Neuronal stem cell (in vitro differentiated cells): ENCODE data around the gene DPP8.
A peak's percentile ranks its signal among the peaks of the same experiment; 100 is the strongest.
"Not testable (repeated sequence)": the region's sequence is repeated elsewhere in the genome, so short reads cannot be mapped to it uniquely, and the experiment has no call there.

ENCODE experiments used
- DNase-seq: peaks from one replicate; pipeline ENCODE4 v3.0.0-alpha.2; 2013; ENCODE audit warnings: low spot score
- H2AFZ ChIP-seq: one replicate; pipeline ENCODE4 v1.6.1; 2013; ENCODE audit warnings: mild to moderate bottlenecking, low read length, inconsistent platforms
- H2AK5ac ChIP-seq: 2 replicates; pipeline ENCODE4 v1.6.1; 2013; ENCODE audit warnings: low read depth, mild to moderate bottlenecking, inconsistent platforms, low read length, moderate library complexity, mixed read lengths
- H2BK120ac ChIP-seq: 2 replicates; pipeline ENCODE4 v1.6.1; 2013; ENCODE audit warnings: low read depth, mild to moderate bottlenecking, inconsistent platforms, low read length, moderate library complexity, mixed read lengths
- H2BK12ac ChIP-seq: one replicate; pipeline ENCODE4 v1.6.1; 2013; ENCODE audit warnings: low read length, inconsistent platforms
- H2BK15ac ChIP-seq: 2 replicates; pipeline ENCODE4 v1.6.1; 2013; ENCODE audit warnings: mild to moderate bottlenecking, low read length, inconsistent platforms, mixed read lengths
- H2BK5ac ChIP-seq: one replicate; pipeline ENCODE4 v1.6.1; 2013; ENCODE audit warnings: inconsistent platforms, mild to moderate bottlenecking, low read length, moderate library complexity
- H3K14ac ChIP-seq: one replicate; pipeline ENCODE4 v1.6.1; 2013; ENCODE audit warnings: low read length, inconsistent platforms
- H3K18ac ChIP-seq: 2 replicates; pipeline ENCODE4 v1.6.1; 2013; ENCODE audit warnings: low read length, inconsistent platforms
- H3K23ac ChIP-seq: 2 replicates; pipeline ENCODE4 v1.6.1; 2013; ENCODE audit warnings: low read depth, mild to moderate bottlenecking, mixed read lengths, low read length, inconsistent platforms; ENCODE audit not compliant: poor library complexity
- H3K27ac ChIP-seq: replicated peaks from 3 replicates; pipeline ENCODE4 v1.5.1; 2013; ENCODE audit warnings: low read length, inconsistent platforms
- H3K27me3 ChIP-seq, 3 experiments: 2 replicates each; pipeline ENCODE4 v1.6.1; 2013; ENCODE audit warnings: low read length in 3 of 3, mild to moderate bottlenecking in 2 of 3, inconsistent platforms in 1 of 3, low read depth in 1 of 3, mixed read lengths in 1 of 3, moderate library complexity in 1 of 3; ENCODE audit not compliant: control insufficient read depth in 3 of 3, insufficient read depth in 3 of 3
- H3K36me3 ChIP-seq, 2 donors: replicated peaks in 1 of 2; 2 replicates each; pipeline ENCODE4 v1.6.1; 2013; ENCODE audit warnings: low read length in 2 of 2; ENCODE audit not compliant: control insufficient read depth in 2 of 2, insufficient read depth in 2 of 2
- H3K4ac ChIP-seq: 2 replicates; pipeline ENCODE4 v1.6.1; 2013; ENCODE audit warnings: inconsistent platforms, mild to moderate bottlenecking, low read length, moderate library complexity
- H3K4me1 ChIP-seq, 2 donors: 1 replicate in 1 of 2; 2 replicates in 1 of 2; pipeline ENCODE4 v1.6.1; 2013; ENCODE audit warnings: low read length in 2 of 2, low read depth in 1 of 2; ENCODE audit not compliant: control insufficient read depth in 2 of 2, insufficient read depth in 1 of 2
- H3K4me2 ChIP-seq: one replicate; pipeline ENCODE4 v1.6.1; 2013; ENCODE audit warnings: mild to moderate bottlenecking, low read length, inconsistent platforms; ENCODE audit not compliant: insufficient read depth, poor library complexity, severe bottlenecking
- H3K4me3 ChIP-seq, 2 donors: 2 replicates each; pipeline ENCODE4 v1.5.1; 2013; ENCODE audit warnings: low read length in 2 of 2, mild to moderate bottlenecking in 2 of 2, inconsistent platforms in 1 of 2, moderate library complexity in 1 of 2
- H3K79me1 ChIP-seq: one replicate; pipeline ENCODE4 v1.6.1; 2013; ENCODE audit warnings: low read depth, mild to moderate bottlenecking, inconsistent platforms, low read length, moderate library complexity
- H3K9ac ChIP-seq: one replicate; pipeline ENCODE4 v1.6.1; 2013; ENCODE audit warnings: mild to moderate bottlenecking, low read depth, low read length, inconsistent platforms; ENCODE audit not compliant: poor library complexity
- H3K9me3 ChIP-seq, 2 donors: replicated peaks in 1 of 2; 2 replicates each; pipeline versions ENCODE3 to v1.6.1; 2013; ENCODE audit warnings: low read length in 2 of 2, mild to moderate bottlenecking in 2 of 2, inconsistent platforms in 1 of 2, low read depth in 1 of 2, mixed read lengths in 1 of 2, moderate library complexity in 1 of 2; ENCODE audit not compliant: control insufficient read depth in 2 of 2, insufficient read depth in 1 of 2
- H4K8ac ChIP-seq: one replicate; pipeline ENCODE4 v1.6.1; 2013; ENCODE audit warnings: low read depth, mild to moderate bottlenecking, inconsistent platforms, low read length, moderate library complexity
- H4K91ac ChIP-seq: one replicate; pipeline ENCODE4 v1.6.1; 2013; ENCODE audit warnings: low read length, low read depth, mild to moderate bottlenecking, inconsistent platforms; ENCODE audit not compliant: poor library complexity
- WGBS, 2 donors: extraction: QIAGEN DNeasy Blood & Tissue Kit; methylation state at CpG; one replicate each; pipeline ENCODE4 v1.1.7; 2013; ENCODE audit warnings: missing lambda C conversion rate in 2 of 2, mixed read lengths in 1 of 2; ENCODE audit not compliant: insufficient read length in 2 of 2, insufficient replicate concordance in 1 of 2; ENCODE audit errors: extremely low coverage in 2 of 2; 5-methylcytosine and 5-hydroxymethylcytosine counted together

Gene DPP8

GRCh38 chr15:65399001-65399706, 118.3 kb downstream of the DPP8 start:
- no peak overlapping the region for H3K18ac ChIP-seq
- no peak overlapping the region for H3K4ac ChIP-seq
- H3K79me1 ChIP-seq, result no peaks in the 10 kb centered on the region
- H2BK15ac ChIP-seq, result no peak overlapping the region
- no peak overlapping the region for H3K23ac ChIP-seq
- peaks cover 4 to 56% of the 10 kb centered on the region in 2 donors for H3K36me3 ChIP-seq
- H3K27ac ChIP-seq, result no peak overlapping the region
- H3K4me1 ChIP-seq, result peaks cover 11 to 14% of the 10 kb centered on the region in 2 donors
- no peak overlapping the region for H2BK12ac ChIP-seq
- H4K91ac ChIP-seq, result no peak overlapping the region
- H2BK5ac ChIP-seq, result no peak overlapping the region
- H2AFZ ChIP-seq, result no peak overlapping the region
- peaks cover 0 to 25% (median 6%) of the 10 kb centered on the region in 3 experiments for H3K27me3 ChIP-seq
- no peaks in the 10 kb centered on the region for H3K9me3 ChIP-seq
- no peak overlapping the region for H2AK5ac ChIP-seq
- no peak overlapping the region for H3K4me3 ChIP-seq
- no peak for DNase-seq
- H3K9ac ChIP-seq, result no peak overlapping the region
- no peak overlapping the region for H4K8ac ChIP-seq
- no peak overlapping the region for H3K4me2 ChIP-seq
- no peak overlapping the region for H3K14ac ChIP-seq
- no CpG with 5 or more reads among the region's 11 CpGs for WGBS, 2 donors
- H2BK120ac ChIP-seq, result no peak overlapping the region

GRCh38 chr15:65398486-65398885, 119.0 kb downstream of the DPP8 start:
- not testable (repeated sequence) for H2AFZ ChIP-seq, H2BK120ac ChIP-seq, H3K23ac ChIP-seq, H2AK5ac ChIP-seq, H2BK12ac ChIP-seq, H3K4me2 ChIP-seq, H4K91ac ChIP-seq, H3K18ac ChIP-seq, H3K4ac ChIP-seq, H3K9ac ChIP-seq, H2BK15ac ChIP-seq, H3K9me3 ChIP-seq, H4K8ac ChIP-seq, H2BK5ac ChIP-seq, DNase-seq, H3K27ac ChIP-seq, H3K4me3 ChIP-seq, H3K14ac ChIP-seq, H3K79me1 ChIP-seq
- peaks cover 0 to 25% (median 6%) of the 10 kb centered on the region in 3 experiments for H3K27me3 ChIP-seq
- no CpG with 5 or more reads among the region's 16 CpGs for WGBS, 2 donors
- peaks cover 11 to 14% of the 10 kb centered on the region in 2 donors for H3K4me1 ChIP-seq
- peaks cover 5 to 63% of the 10 kb centered on the region in 2 donors for H3K36me3 ChIP-seq

GRCh38 chr15:65396965-65397317, 120.5 kb downstream of the DPP8 start:
- Histone ChIP-seq H3K4me3 (no peak overlapping the region), H3K9me3 (no peaks in the 10 kb centered on the region), H3K27ac (no peak overlapping the region), H3K79me1 (no peaks in the 10 kb centered on the region), H3K18ac (peak overlapping the region; percentile 20), H3K14ac (no peak overlapping the region), H3K36me3 (peaks cover 9 to 78% of the 10 kb centered on the region in 2 donors), H3K4me1 (peaks cover 11 to 14% of the 10 kb centered on the region in 2 donors), H3K4ac (no peak overlapping the region), H3K27me3 (peaks cover 0 to 25% (median 6%) of the 10 kb centered on the region in 3 experiments), H2BK12ac (no peak overlapping the region), H3K4me2 (peak overlapping the region; percentile 59), H4K91ac (no peak overlapping the region), H3K9ac (no peak overlapping the region), H3K23ac (peak overlapping the region; percentile 28), H4K8ac (no peak overlapping the region), H2AK5ac (peak overlapping the region; percentile 4), H2BK120ac (no peak overlapping the region), H2AFZ (no peak overlapping the region), H2BK15ac (no peak overlapping the region), H2BK5ac (no peak overlapping the region)
- DNase-seq, result no peak
- WGBS, 2 donors, result no CpG with 5 or more reads among the region's 10 CpGs

- Histone ChIP-seq H3K4me3 (no peak overlapping the region), H2AK5ac (peak overlapping the region; percentile 4), H2BK120ac (no peak overlapping the region), H3K27me3 (peaks cover 0 to 25% (median 6%) of the 10 kb centered on the region in 3 experiments), H3K27ac (no peak overlapping the region), H3K23ac (peak overlapping the region; percentile 28), H3K4ac (no peak overlapping the region), H2BK5ac (no peak overlapping the region), H4K91ac (no peak overlapping the region), H3K14ac (no peak overlapping the region), H2BK15ac (no peak overlapping the region), H3K9ac (no peak overlapping the region), H4K8ac (no peak overlapping the region), H3K9me3 (no peaks in the 10 kb centered on the region), H3K36me3 (peaks cover 9 to 80% of the 10 kb centered on the region in 2 donors), H3K4me2 (peak overlapping the region; percentile 59), H3K79me1 (no peaks in the 10 kb centered on the region), H3K18ac (peak overlapping the region; percentile 20), H3K4me1 (peaks cover 7 to 9% of the 10 kb centered on the region in 2 donors), H2AFZ (no peak overlapping the region), H2BK12ac (no peak overlapping the region)
- no CpG with 5 or more reads among the region's 34 CpGs for WGBS, 2 donors
- DNase-seq, result no peak
Observed at GRCh38 chr15:65396283-65396964, 121.1 kb downstream of the DPP8 start.
